Type B pancreatic cell (in vitro differentiated cells): Measurements from ENCODE around the gene REN. TPM values are rescaled to one million over a fixed set of nuclear protein-coding genes. Genes with fewer than 3 reads are reported as not detected.

Experiments used
- DNase-seq: peaks from one replicate; pipeline ENCODE4 v3.0.0; 2021; ENCODE audit warnings: mixed read lengths; ENCODE audit not compliant: unreplicated experiment; ENCODE audit errors: extremely low spot score
- H3K27ac Mint-ChIP-seq: 2 replicates; pipeline ENCODE4 v1.8.0; 2021; ENCODE audit warnings: mild to moderate bottlenecking, mixed read lengths
- H3K27me3 Mint-ChIP-seq: 2 replicates; pipeline ENCODE4 v1.8.0; 2021; ENCODE audit warnings: mixed read lengths
- H3K36me3 Mint-ChIP-seq: 2 replicates; pipeline ENCODE4 v1.8.0; 2021; ENCODE audit warnings: mixed read lengths
- H3K4me1 Mint-ChIP-seq: one replicate; pipeline ENCODE4 v1.8.0; 2021; ENCODE audit warnings: mixed read lengths; ENCODE audit not compliant: unreplicated experiment
- H3K4me3 Mint-ChIP-seq: 2 replicates; pipeline ENCODE4 v1.8.0; 2021; ENCODE audit warnings: mild to moderate bottlenecking, mixed read lengths
- H3K9me3 Mint-ChIP-seq: 2 replicates; pipeline ENCODE4 v1.8.0; 2021; ENCODE audit warnings: mixed read lengths
- CTCF ChIP-seq: fragments of 200-600 bp; sonication (generic); conservative IDR thresholded peaks from 2 replicates; pipeline ENCODE4 v1.5.0; 2021; ENCODE audit warnings: antibody characterized with exemption, mild to moderate bottlenecking
- total RNA-seq: library from RNA; stranded (reverse); gene quantifications from 2 replicates; pipeline ENCODE4 v1.2.1, GENCODE V29; 2021; ENCODE audit warnings: low replicate concordance

REN gene
- total RNA-seq, 1 donor from 2014 or later: 1.2 TPM

- no peak for TF ChIP-seq CTCF
- peaks cover 5% of the 10 kb centered on the region for H3K36me3 Mint-ChIP-seq
- H3K27ac Mint-ChIP-seq: peak overlapping the region; percentile 22
- no peak overlapping the region for H3K4me3 Mint-ChIP-seq
- peaks cover 37% of the 10 kb centered on the region for H3K4me1 Mint-ChIP-seq
- H3K27me3 Mint-ChIP-seq: no peaks in the 10 kb centered on the region
- no peaks in the 10 kb centered on the region for H3K9me3 Mint-ChIP-seq
- no peak for DNase-seq
These were observed 36.0 kb downstream of the REN start for GRCh38 chr1:204130178-204130577.

- TF ChIP-seq CTCF: peak; percentile 95
- Mint-ChIP-seq H3K9me3 (no peaks in the 10 kb centered on the region), H3K36me3 (peaks cover 8% of the 10 kb centered on the region), H3K27me3 (no peaks in the 10 kb centered on the region), H3K27ac (peak overlapping the region; percentile 69), H3K4me3 (peak overlapping the region; percentile 73), H3K4me1 (peaks cover 37% of the 10 kb centered on the region)
- DNase-seq: no peak
These were observed 36.9 kb downstream of the REN start for GRCh38 chr1:204128964-204129896.

- Mint-ChIP-seq H3K27ac (peak overlapping the region; percentile 69), H3K27me3 (no peaks in the 10 kb centered on the region), H3K4me1 (peaks cover 42% of the 10 kb centered on the region), H3K9me3 (no peaks in the 10 kb centered on the region), H3K4me3 (peak overlapping the region; percentile 47), H3K36me3 (peaks cover 13% of the 10 kb centered on the region)
- DNase-seq: no peak
- no peak for TF ChIP-seq CTCF
These were observed 37.6 kb downstream of the REN start for GRCh38 chr1:204128464-204128963.

GRCh38 chr1:204127597-204128242 is 38.4 kb downstream of the REN start:
- Mint-ChIP-seq H3K9me3 (no peaks in the 10 kb centered on the region), H3K4me1 (peaks cover 46% of the 10 kb centered on the region), H3K4me3 (peak overlapping the region; percentile 58), H3K36me3 (peaks cover 18% of the 10 kb centered on the region), H3K27me3 (no peaks in the 10 kb centered on the region), H3K27ac (peak overlapping the region; percentile 53)
- DNase-seq: no peak
- TF ChIP-seq CTCF: peak; percentile 93

- peaks cover 18% of the 10 kb centered on the region for H3K36me3 Mint-ChIP-seq
These were observed 39.2 kb downstream of the REN start for GRCh38 chr1:204126956-204127355.

More at GRCh38 chr1:204126956-204127355, 39.2 kb downstream of the REN start:
- Mint-ChIP-seq H3K27me3 (no peaks in the 10 kb centered on the region), H3K27ac (peak overlapping the region; percentile 5), H3K4me3 (no peak overlapping the region), H3K4me1 (peaks cover 46% of the 10 kb centered on the region), H3K9me3 (no peaks in the 10 kb centered on the region)
- TF ChIP-seq CTCF: no peak
- DNase-seq: no peak
